Measurements from ENCODE around the gene ZNF587. TPM values are rescaled to one million over a fixed set of nuclear protein-coding genes. Genes with fewer than 3 reads are reported as not detected.

The ZNF587 gene
- total and polyA plus RNA-seq, 2 of the 13 experiments (the other 11 are each of a cell fraction or from before 2014, with no cell fraction given): 8.7 to 17.5 TPM

DNA sequence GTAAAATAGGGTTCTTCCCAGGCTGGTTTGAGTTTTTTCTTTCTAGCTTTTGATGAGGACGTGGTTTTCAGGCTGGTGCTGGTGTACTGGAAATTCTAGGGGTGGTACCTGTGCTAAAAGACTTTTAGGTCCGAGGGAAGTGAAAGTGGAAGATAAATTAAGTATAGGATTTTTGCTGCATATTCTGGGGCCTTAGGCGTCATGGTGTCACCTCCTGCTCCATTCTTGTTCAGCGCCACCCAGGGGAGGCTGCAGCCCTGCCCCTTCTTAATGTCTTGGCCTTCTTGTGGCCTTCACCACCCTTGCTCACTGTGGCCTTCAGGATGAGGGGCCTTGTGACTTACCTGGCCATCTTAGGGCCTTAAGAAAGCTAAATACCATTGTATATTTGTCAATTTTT, 47.4 kb upstream of the ZNF587 start:
- in situ Hi-C loops (cut with HindIII; ENCODE audit: extremely low pct_ligation_motif_present, low pct_unique_long_range_greater_than_20kb): no loop called here
- Histone ChIP-seq H3K79me2 (ENCODE audit: insufficient read depth, low read length) (no peaks in the 10 kb centered on the region), H4K20me1 (ENCODE audit: insufficient read depth, low read length) (no peaks in the 10 kb centered on the region), H3K36me3 (replicated peaks in 1 of 2; ENCODE audit: control insufficient read depth in 1 of 2, insufficient read depth in 2 of 2, low read length in 2 of 2) (peaks cover 3 to 4% of the 10 kb centered on the region in 2 experiments; a peak in 4 of 5 replicates), H3K4me3 (replicated peaks in 1 of 3; ENCODE audit: insufficient read depth in 1 of 3, low read depth in 2 of 3, low read length in 3 of 3) (no peak overlapping the region), H3K9me3 (ENCODE audit: low read length) (no peaks in the 10 kb centered on the region), H2AFZ (ENCODE audit: low read length) (no peak overlapping the region), H3K4me2 (ENCODE audit: low read depth, low read length) (no peak overlapping the region), H3K27me3 (ENCODE audit: control insufficient read depth in 1 of 2, insufficient read depth in 2 of 2, low read length in 2 of 2) (no peaks in the 10 kb centered on the region), H3K4me1 (ENCODE audit: insufficient read depth, low read length) (peaks cover 6% of the 10 kb centered on the region; the same call in 1 of the 2 replicates), H3K27ac (ENCODE audit: extremely low read length, insufficient read depth, low read length) (no peak overlapping the region), H3K9ac (ENCODE audit: insufficient read depth, low read depth, low read length) (no peak overlapping the region)
- DNase-seq (ENCODE audit: low spot score): no peak
- no TSS peak for BruUV-seq (replicated peaks)
- TF ChIP-seq, protein P1, sequence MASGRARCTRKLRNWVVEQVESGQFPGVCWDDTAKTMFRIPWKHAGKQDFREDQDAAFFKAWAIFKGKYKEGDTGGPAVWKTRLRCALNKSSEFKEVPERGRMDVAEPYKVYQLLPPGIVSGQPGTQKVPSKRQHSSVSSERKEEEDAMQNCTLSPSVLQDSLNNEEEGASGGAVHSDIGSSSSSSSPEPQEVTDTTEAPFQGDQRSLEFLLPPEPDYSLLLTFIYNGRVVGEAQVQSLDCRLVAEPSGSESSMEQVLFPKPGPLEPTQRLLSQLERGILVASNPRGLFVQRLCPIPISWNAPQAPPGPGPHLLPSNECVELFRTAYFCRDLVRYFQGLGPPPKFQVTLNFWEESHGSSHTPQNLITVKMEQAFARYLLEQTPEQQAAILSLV (CRISPR knock-in tag; IDR thresholded peaks at IDR 0.05; ENCODE audit: borderline replicate concordance): no peak
- TF ChIP-seq SETDB1 (CRISPR knock-in tag; IDR thresholded peaks at IDR 0.05; ENCODE audit: borderline replicate concordance) (no peak), ZNF274 (CRISPR knock-in tag; IDR thresholded peaks at IDR 0.05) (no peak), KAT2B (IDR thresholded peaks at IDR 0.05; ENCODE audit: borderline replicate concordance, low read depth, low read length) (no peak), ZNF558 (CRISPR knock-in tag; IDR thresholded peaks at IDR 0.05; ENCODE audit: borderline replicate concordance) (no peak), ZNF333 (CRISPR knock-in tag; IDR thresholded peaks at IDR 0.05; ENCODE audit: borderline replicate concordance) (no peak), NFRKB (IDR thresholded peaks at IDR 0.05) (no peak), SNAPC2 (CRISPR knock-in tag; IDR thresholded peaks at IDR 0.05) (no peak)
- TF ChIP-seq, protein P2, sequence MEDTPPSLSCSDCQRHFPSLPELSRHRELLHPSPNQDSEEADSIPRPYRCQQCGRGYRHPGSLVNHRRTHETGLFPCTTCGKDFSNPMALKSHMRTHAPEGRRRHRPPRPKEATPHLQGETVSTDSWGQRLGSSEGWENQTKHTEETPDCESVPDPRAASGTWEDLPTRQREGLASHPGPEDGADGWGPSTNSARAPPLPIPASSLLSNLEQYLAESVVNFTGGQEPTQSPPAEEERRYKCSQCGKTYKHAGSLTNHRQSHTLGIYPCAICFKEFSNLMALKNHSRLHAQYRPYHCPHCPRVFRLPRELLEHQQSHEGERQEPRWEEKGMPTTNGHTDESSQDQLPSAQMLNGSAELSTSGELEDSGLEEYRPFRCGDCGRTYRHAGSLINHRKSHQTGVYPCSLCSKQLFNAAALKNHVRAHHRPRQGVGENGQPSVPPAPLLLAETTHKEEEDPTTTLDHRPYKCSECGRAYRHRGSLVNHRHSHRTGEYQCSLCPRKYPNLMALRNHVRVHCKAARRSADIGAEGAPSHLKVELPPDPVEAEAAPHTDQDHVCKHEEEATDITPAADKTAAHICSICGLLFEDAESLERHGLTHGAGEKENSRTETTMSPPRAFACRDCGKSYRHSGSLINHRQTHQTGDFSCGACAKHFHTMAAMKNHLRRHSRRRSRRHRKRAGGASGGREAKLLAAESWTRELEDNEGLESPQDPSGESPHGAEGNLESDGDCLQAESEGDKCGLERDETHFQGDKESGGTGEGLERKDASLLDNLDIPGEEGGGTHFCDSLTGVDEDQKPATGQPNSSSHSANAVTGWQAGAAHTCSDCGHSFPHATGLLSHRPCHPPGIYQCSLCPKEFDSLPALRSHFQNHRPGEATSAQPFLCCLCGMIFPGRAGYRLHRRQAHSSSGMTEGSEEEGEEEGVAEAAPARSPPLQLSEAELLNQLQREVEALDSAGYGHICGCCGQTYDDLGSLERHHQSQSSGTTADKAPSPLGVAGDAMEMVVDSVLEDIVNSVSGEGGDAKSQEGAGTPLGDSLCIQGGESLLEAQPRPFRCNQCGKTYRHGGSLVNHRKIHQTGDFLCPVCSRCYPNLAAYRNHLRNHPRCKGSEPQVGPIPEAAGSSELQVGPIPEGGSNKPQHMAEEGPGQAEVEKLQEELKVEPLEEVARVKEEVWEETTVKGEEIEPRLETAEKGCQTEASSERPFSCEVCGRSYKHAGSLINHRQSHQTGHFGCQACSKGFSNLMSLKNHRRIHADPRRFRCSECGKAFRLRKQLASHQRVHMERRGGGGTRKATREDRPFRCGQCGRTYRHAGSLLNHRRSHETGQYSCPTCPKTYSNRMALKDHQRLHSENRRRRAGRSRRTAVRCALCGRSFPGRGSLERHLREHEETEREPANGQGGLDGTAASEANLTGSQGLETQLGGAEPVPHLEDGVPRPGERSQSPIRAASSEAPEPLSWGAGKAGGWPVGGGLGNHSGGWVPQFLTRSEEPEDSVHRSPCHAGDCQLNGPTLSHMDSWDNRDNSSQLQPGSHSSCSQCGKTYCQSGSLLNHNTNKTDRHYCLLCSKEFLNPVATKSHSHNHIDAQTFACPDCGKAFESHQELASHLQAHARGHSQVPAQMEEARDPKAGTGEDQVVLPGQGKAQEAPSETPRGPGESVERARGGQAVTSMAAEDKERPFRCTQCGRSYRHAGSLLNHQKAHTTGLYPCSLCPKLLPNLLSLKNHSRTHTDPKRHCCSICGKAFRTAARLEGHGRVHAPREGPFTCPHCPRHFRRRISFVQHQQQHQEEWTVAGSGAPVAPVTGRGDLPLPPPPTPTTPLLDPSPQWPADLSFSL (CRISPR knock-in tag; IDR thresholded peaks at IDR 0.05): no peak
- TF ChIP-seq, protein P3, sequence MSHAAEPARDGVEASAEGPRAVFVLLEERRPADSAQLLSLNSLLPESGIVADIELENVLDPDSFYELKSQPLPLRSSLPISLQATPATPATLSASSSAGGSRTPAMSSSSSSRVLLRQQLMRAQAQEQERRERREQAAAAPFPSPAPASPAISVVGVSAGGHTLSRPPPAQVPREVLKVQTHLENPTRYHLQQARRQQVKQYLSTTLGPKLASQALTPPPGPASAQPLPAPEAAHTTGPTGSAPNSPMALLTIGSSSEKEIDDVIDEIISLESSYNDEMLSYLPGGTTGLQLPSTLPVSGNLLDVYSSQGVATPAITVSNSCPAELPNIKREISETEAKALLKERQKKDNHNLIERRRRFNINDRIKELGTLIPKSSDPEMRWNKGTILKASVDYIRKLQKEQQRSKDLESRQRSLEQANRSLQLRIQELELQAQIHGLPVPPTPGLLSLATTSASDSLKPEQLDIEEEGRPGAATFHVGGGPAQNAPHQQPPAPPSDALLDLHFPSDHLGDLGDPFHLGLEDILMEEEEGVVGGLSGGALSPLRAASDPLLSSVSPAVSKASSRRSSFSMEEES (CRISPR knock-in tag; IDR thresholded peaks at IDR 0.05): no peak
- no peak for FAIRE-seq
- ChIA-PET POLR2A (no interaction called here), CTCF (ENCODE audit: low intra/inter-chr PET ratio, low total read pairs) (no interaction called here)
- WGBS (ENCODE audit: low lambda C conversion rate): 96% methylated on average over 4 of the region's 4 CpGs
- ATAC-seq: no peak
- intact Hi-C loops (cut with micrococcal nuclease; ENCODE audit: unreplicated experiment): no loop called here
